ENCODE measurements around the gene FBL.
"Not testable (repeated sequence)": the region's sequence is repeated elsewhere in the genome, so short reads cannot be mapped to it uniquely, and the experiment has no call there.

FBL gene

GRCh38 chr19:39875401-39875864 lies 29.3 kb upstream of the FBL start:
- DNase-seq, result not testable (repeated sequence)

- DNase-seq, result no peak
Measured at GRCh38 chr19:39874404-39874803, 28.2 kb upstream of the FBL start.

GRCh38 chr19:39873385-39873784 lies 27.2 kb upstream of the FBL start:
- no peak for DNase-seq

- DNase-seq, result no peak
Measured at GRCh38 chr19:39871886-39872866, 26.0 kb upstream of the FBL start.

- DNase-seq, result no peak
Measured at GRCh38 chr19:39871362-39871761, 25.2 kb upstream of the FBL start.

GRCh38 chr19:39870171-39870971 lies 24.2 kb upstream of the FBL start:
- no peak for DNase-seq

- no peak for DNase-seq
Measured at GRCh38 chr19:39867952-39868351, 21.8 kb upstream of the FBL start.

GRCh38 chr19:39867133-39867532 lies 21.0 kb upstream of the FBL start:
- no peak for DNase-seq

GRCh38 chr19:39865953-39866352 lies 19.8 kb upstream of the FBL start:
- DNase-seq, result no peak

GRCh38 chr19:39865186-39865585 lies 19.0 kb upstream of the FBL start:
- DNase-seq, result no peak

- no peak for DNase-seq
Measured at GRCh38 chr19:39864118-39864517, 17.9 kb upstream of the FBL start.

GRCh38 chr19:39858541-39858940 lies 12.4 kb upstream of the FBL start:
- no peak for DNase-seq

GRCh38 chr19:39852882-39853281 lies 6.7 kb upstream of the FBL start:
- no peak for DNase-seq

GRCh38 chr19:39850892-39851291 lies 4.7 kb upstream of the FBL start:
- DNase-seq, result no peak

GRCh38 chr19:39848392-39848791 lies 2.2 kb upstream of the FBL start:
- no peak for DNase-seq

GRCh38 chr19:39847525-39847924 lies 1.3 kb upstream of the FBL start:
- DNase-seq, result no peak

GRCh38 chr19:39846678-39847486 lies 703 bp upstream of the FBL start:
- DNase-seq, result no peak

GRCh38 chr19:39845584-39845932 lies 621 bp downstream of the FBL start:
- no peak for DNase-seq

- DNase-seq, result no peak
Measured at GRCh38 chr19:39845172-39845571, 1.0 kb downstream of the FBL start.

- no peak for DNase-seq
Measured at GRCh38 chr19:39843919-39844793, 2.0 kb downstream of the FBL start.

GRCh38 chr19:39842693-39843435 lies 3.3 kb downstream of the FBL start:
- no peak for DNase-seq
